Peyer's patch (tissue), 4 donors: Measurements from ENCODE around the gene FLT4.

Experiments
- CTCF ChIP-seq, 6 experiments: fragments of 450-650 bp in 4 of 6; fragments of 200-600 bp in 2 of 6; sonication (generic) in 1 of 6; IDR thresholded peaks; one replicate each; pipeline ENCODE4 v1.5.1; 2017 to 2019; ENCODE audit warnings: antibody characterized with exemption in 6 of 6, mild to moderate bottlenecking in 3 of 6, moderate library complexity in 1 of 6
- POLR2A ChIP-seq, 2 donors: fragments of 450-650 bp; IDR thresholded peaks; one replicate each; pipeline ENCODE4 v1.5.1; 2017; ENCODE audit warnings: antibody characterized with exemption in 2 of 2, mild to moderate bottlenecking in 2 of 2, moderate library complexity in 2 of 2

DNA sequence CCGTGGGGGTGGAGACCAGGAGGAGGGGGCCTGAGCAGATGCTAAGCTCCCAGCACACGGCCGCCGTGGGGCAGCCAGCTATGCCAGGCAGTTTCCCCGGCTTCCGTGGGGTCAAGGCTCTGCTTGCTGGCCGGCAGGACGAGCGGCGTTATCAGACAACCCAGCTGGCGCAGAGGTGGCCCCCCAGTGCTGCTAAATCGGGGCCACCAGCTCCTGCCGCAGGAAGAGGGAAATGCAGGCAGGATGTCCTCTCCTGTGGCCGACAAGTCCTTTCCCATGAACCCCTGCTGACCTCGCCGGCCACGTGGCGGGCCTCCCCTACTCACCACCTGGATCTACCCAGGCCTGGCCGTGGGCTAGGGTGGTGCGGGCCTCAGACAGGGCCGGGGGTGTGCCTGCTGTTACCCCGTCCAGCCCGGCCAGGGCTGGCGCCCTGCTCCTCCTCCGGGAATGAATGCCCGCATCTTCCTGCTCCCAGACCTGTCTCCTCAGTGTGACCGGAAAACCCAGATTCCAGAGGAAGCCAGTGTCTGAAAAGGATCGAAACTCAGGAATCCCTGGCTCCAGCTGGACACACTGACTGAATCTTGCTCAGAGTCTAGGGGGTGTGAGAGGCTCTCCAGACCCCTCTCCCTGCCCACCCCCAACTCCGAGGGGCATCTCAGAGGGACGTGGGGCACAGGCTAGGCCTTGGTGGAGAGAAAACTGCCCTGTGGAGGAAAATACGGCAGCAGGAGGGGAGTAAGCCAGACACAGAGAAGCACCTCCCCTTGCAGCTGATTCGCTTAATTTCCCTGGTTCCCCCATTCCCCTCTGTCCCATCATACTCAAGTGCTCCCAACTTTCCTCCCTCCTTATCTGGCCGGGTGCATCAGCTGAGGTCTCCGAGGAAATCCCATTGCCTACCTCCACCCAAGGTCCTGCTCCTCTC lies 3.9 kb downstream of the FLT4 start:
- TF ChIP-seq CTCF (IDR thresholded peaks at IDR 0.05) (no peak), POLR2A (IDR thresholded peaks at IDR 0.05) (no peak)
